Keratinocyte (primary cell): ENCODE data around the gene HOMER3. TPM values are rescaled to one million over a fixed set of nuclear protein-coding genes. Genes with fewer than 3 reads are reported as not detected.

Experiments
- DNase-seq: peaks from one replicate; pipeline ENCODE4 v3.0.0-alpha.2; 2011; ENCODE audit warnings: low read depth, missing footprints, low spot score
- FAIRE-seq: peaks from 2 replicates; lab custom pipeline; 2011; peaks lifted over from hg19 to GRCh38; lab: Jason Lieb, UNC
- H2AFZ ChIP-seq: 2 replicates; pipeline ENCODE4 v1.6.0; 2012; ENCODE audit warnings: low read length, control low read depth, inconsistent platforms; ENCODE audit not compliant: control insufficient read depth
- H3K27ac ChIP-seq: 2 replicates; pipeline ENCODE4 v1.5.1; 2011; ENCODE audit warnings: low read length; ENCODE audit not compliant: control insufficient read depth, insufficient read depth
- H3K27me3 ChIP-seq: 3 replicates; pipeline ENCODE4 v1.6.0; 2011; ENCODE audit warnings: low read length; ENCODE audit not compliant: control insufficient read depth, insufficient read depth; ENCODE audit errors: extremely low read depth
- H3K36me3 ChIP-seq, 2 experiments: 2 replicates in 1 of 2; 3 replicates in 1 of 2; pipeline ENCODE4 v1.5.1; 2011; ENCODE audit warnings: low read length in 2 of 2, mild to moderate bottlenecking in 1 of 2; ENCODE audit not compliant: control insufficient read depth in 2 of 2, insufficient read depth in 2 of 2; ENCODE audit errors: extremely low read depth in 1 of 2
- H3K4me1 ChIP-seq: 3 replicates; pipeline ENCODE4 v1.5.1; 2011; ENCODE audit warnings: low read length; ENCODE audit not compliant: control insufficient read depth, insufficient read depth; ENCODE audit errors: extremely low read depth
- H3K4me2 ChIP-seq: 3 replicates; pipeline ENCODE4 v1.6.0; 2011; ENCODE audit warnings: low read depth, low read length; ENCODE audit not compliant: control insufficient read depth, insufficient read depth; ENCODE audit errors: extremely low read depth
- H3K4me3 ChIP-seq, 3 experiments: fragments of 200-600 bp in 1 of 3; sonication (generic) in 1 of 3; 2 replicates in 2 of 3; 3 replicates in 1 of 3; pipeline ENCODE4 v1.5.1; 2011 to 2016; ENCODE audit warnings: low read length in 3 of 3, mild to moderate bottlenecking in 3 of 3, control low read depth in 2 of 3, inconsistent platforms in 1 of 3, low read depth in 1 of 3, mixed read lengths in 1 of 3, mixed run types in 1 of 3, moderate library complexity in 1 of 3; ENCODE audit not compliant: control insufficient read depth in 2 of 3, insufficient read depth in 2 of 3; ENCODE audit errors: extremely low read depth in 1 of 3
- H3K79me2 ChIP-seq: 2 replicates; pipeline ENCODE4 v1.6.0; 2012; ENCODE audit warnings: low read length; ENCODE audit not compliant: control insufficient read depth, insufficient read depth
- H3K9ac ChIP-seq: 3 replicates; pipeline ENCODE4 v1.6.0; 2011; ENCODE audit warnings: low read length; ENCODE audit not compliant: control insufficient read depth, insufficient read depth; ENCODE audit errors: extremely low read depth
- H3K9me1 ChIP-seq: 3 replicates; pipeline ENCODE4 v1.6.0; 2011; ENCODE audit warnings: low read length; ENCODE audit not compliant: control insufficient read depth, insufficient read depth; ENCODE audit errors: extremely low read depth
- H3K9me3 ChIP-seq: 2 replicates; pipeline ENCODE4 v1.5.1; 2012; ENCODE audit warnings: low read depth, low read length; ENCODE audit not compliant: control insufficient read depth
- H4K20me1 ChIP-seq: 3 replicates; pipeline ENCODE4 v1.6.0; 2011; ENCODE audit warnings: low read length; ENCODE audit not compliant: control insufficient read depth, insufficient read depth; ENCODE audit errors: extremely low read depth
- EZH2 ChIP-seq: IDR thresholded peaks from one replicate; pipeline ENCODE4 v1.6.1; 2012; ENCODE audit warnings: inconsistent platforms, mild to moderate bottlenecking, low read length, moderate library complexity
- dilution Hi-C: fragments of 300-500 bp; cut with MboI; formaldehyde crosslinking; loops from one replicate; pipeline ENCODE4 v1.7.0; 2020; ENCODE audit warnings: low sequenced_read_pairs; ENCODE audit not compliant: extremely low pct_ligation_motif_present
- polyA plus RNA-seq, 5 experiments: library from polyadenylated mRNA; depleted of rRNA in 3 of 5; stranded (reverse) in 3 of 5; stranded (forward) in 1 of 5; unstranded in 1 of 5; fragments of >200 nt; gene quantifications; 1 replicate in 1 of 5; 2 replicates in 3 of 5; 3 replicates in 1 of 5; pipeline versions ENCODE4 v1.2.1 to v1.2.3, GENCODE V29; 2011 to 2012; ENCODE audit warnings: missing spikeins in 2 of 5, low read depth in 1 of 5, low replicate concordance in 1 of 5
- TF ChIP-seq, protein P1 (sequence below), 3 experiments: IDR thresholded peaks in 1 of 3; conservative IDR thresholded peaks in 1 of 3; optimal IDR thresholded peaks in 1 of 3; 2 replicates in 2 of 3; 3 replicates in 1 of 3; pipeline versions ENCODE3 to v1.5.1; 2011; ENCODE audit warnings: low read length in 3 of 3, mild to moderate bottlenecking in 3 of 3, moderate library complexity in 2 of 3, control low read depth in 1 of 3, inconsistent platforms in 1 of 3; ENCODE audit not compliant: insufficient read depth in 2 of 3; ENCODE audit errors: extremely low read depth in 1 of 3

The HOMER3 gene
- polyA plus RNA-seq, 1 donor (not counting 4 experiments of a cell fraction or from before 2014, with no cell fraction given), result 119 TPM

DNA sequence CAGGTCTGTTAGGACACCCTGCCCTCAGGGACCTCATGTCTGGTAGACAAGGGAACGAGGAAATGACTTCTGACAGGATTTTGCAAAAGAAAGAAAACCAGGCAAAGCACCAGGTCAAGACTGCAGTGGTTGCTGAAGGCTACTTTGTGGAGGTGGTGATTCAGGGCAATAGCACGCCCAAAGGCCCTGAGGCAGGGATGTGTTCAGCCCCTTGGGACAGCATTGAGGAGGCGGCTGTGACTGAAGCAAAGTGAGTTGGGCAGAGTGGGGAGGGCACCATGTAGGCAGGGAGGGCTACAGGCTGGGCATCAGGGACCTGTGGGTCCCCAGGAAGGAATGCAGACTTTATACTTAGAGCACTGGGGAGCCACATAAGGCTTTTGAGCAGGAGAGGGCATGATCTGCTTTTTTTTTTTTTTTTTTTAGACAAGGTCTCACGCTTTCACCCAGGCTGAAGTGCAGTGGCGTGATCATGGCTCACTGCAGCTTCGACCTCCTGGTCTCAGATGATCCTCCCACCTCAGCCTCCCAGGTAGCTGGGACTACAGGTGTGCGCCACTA is 10.8 kb upstream of the HOMER3 start:
- Histone ChIP-seq H2AFZ (no peak overlapping the region), H3K9me3 (no peaks in the 10 kb centered on the region), H3K27ac (peak overlapping the region; percentile 65), H3K4me3 (peak overlapping the region in 1 of 3 experiments; percentile 9), H3K4me2 (peak overlapping the region; percentile 4), H3K27me3 (no peaks in the 10 kb centered on the region), H3K4me1 (peaks cover 28% of the 10 kb centered on the region), H3K9me1 (peaks cover 2% of the 10 kb centered on the region), H4K20me1 (no peaks in the 10 kb centered on the region), H3K79me2 (no peaks in the 10 kb centered on the region), H3K36me3 (peaks cover 1 to 4% of the 10 kb centered on the region in 2 experiments), H3K9ac (no peak overlapping the region)
- dilution Hi-C loops, result no loop called here
- DNase-seq, result peak; percentile 96
- TF ChIP-seq, protein P1, sequence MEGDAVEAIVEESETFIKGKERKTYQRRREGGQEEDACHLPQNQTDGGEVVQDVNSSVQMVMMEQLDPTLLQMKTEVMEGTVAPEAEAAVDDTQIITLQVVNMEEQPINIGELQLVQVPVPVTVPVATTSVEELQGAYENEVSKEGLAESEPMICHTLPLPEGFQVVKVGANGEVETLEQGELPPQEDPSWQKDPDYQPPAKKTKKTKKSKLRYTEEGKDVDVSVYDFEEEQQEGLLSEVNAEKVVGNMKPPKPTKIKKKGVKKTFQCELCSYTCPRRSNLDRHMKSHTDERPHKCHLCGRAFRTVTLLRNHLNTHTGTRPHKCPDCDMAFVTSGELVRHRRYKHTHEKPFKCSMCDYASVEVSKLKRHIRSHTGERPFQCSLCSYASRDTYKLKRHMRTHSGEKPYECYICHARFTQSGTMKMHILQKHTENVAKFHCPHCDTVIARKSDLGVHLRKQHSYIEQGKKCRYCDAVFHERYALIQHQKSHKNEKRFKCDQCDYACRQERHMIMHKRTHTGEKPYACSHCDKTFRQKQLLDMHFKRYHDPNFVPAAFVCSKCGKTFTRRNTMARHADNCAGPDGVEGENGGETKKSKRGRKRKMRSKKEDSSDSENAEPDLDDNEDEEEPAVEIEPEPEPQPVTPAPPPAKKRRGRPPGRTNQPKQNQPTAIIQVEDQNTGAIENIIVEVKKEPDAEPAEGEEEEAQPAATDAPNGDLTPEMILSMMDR (optimal IDR thresholded peaks at IDR 0.05 in 1 of 3, IDR thresholded peaks at IDR 0.05 in 1 of 3, conservative IDR thresholded peaks at IDR 0.05 in 1 of 3; ENCODE audit: extremely low read depth in 1 of 3, insufficient read depth in 2 of 3, low read length in 3 of 3), result no peak
- no peak for TF ChIP-seq EZH2
- peak; percentile 96 for FAIRE-seq

DNA sequence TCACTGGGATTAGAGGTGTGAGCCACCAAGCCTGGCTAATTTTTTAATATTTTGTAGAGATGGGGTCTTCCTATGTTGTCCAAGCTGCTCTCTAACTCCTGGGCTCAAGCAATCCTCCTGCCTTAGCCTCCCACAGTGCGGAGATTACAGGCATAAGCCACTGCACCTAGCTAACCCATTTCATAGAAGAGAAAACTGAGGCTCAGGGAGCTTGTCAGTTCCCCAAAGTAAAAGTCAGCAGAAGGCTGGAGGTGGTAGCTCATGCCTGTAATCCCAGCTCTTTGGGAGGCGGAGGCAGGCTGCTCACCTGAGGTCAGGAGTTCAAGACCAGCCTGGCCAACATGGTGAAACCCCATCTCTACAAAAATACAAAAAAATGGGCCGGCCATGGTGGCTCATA is 8.8 kb upstream of the HOMER3 start:
- no peaks in the 10 kb centered on the region for H4K20me1 ChIP-seq
- no peak overlapping the region for H2AFZ ChIP-seq
- dilution Hi-C loops, result no loop called here
- no peak for TF ChIP-seq EZH2
- TF ChIP-seq, protein P1 (optimal IDR thresholded peaks at IDR 0.05 in 1 of 3, IDR thresholded peaks at IDR 0.05 in 1 of 3, conservative IDR thresholded peaks at IDR 0.05 in 1 of 3; ENCODE audit: extremely low read depth in 1 of 3, insufficient read depth in 2 of 3, low read length in 3 of 3), result no peak
- H3K27me3 ChIP-seq, result no peaks in the 10 kb centered on the region
- no peak overlapping the region for H3K9ac ChIP-seq
- peaks cover 4% of the 10 kb centered on the region in 2 experiments for H3K36me3 ChIP-seq
- no peak for DNase-seq
- H3K4me2 ChIP-seq, result no peak overlapping the region
- peaks cover 2% of the 10 kb centered on the region for H3K9me1 ChIP-seq
- H3K9me3 ChIP-seq, result no peaks in the 10 kb centered on the region
- H3K4me1 ChIP-seq, result peaks cover 28% of the 10 kb centered on the region
- no peak for FAIRE-seq
- no peaks in the 10 kb centered on the region for H3K79me2 ChIP-seq
- H3K27ac ChIP-seq, result no peak overlapping the region
- H3K4me3 ChIP-seq, result no peak overlapping the region
